GM19468 (cell line): Measurements from ENCODE around the gene TP53BP2.
A peak's percentile ranks its signal among the peaks of the same experiment; 100 is the strongest.
"Not testable (repeated sequence)": the region's sequence is repeated elsewhere in the genome, so short reads cannot be mapped to it uniquely, and the experiment has no call there.

ENCODE experiments used
- ATAC-seq: cut with Tn5 transposase; IDR thresholded peaks from one replicate; pipeline ENCODE4 v1.9.1; 2021; ENCODE audit warnings: mild to moderate bottlenecking, moderate library complexity, moderate number of reproducible peaks; ENCODE audit not compliant: unreplicated experiment; ENCODE audit errors: extremely low read depth

TP53BP2 gene

DNA sequence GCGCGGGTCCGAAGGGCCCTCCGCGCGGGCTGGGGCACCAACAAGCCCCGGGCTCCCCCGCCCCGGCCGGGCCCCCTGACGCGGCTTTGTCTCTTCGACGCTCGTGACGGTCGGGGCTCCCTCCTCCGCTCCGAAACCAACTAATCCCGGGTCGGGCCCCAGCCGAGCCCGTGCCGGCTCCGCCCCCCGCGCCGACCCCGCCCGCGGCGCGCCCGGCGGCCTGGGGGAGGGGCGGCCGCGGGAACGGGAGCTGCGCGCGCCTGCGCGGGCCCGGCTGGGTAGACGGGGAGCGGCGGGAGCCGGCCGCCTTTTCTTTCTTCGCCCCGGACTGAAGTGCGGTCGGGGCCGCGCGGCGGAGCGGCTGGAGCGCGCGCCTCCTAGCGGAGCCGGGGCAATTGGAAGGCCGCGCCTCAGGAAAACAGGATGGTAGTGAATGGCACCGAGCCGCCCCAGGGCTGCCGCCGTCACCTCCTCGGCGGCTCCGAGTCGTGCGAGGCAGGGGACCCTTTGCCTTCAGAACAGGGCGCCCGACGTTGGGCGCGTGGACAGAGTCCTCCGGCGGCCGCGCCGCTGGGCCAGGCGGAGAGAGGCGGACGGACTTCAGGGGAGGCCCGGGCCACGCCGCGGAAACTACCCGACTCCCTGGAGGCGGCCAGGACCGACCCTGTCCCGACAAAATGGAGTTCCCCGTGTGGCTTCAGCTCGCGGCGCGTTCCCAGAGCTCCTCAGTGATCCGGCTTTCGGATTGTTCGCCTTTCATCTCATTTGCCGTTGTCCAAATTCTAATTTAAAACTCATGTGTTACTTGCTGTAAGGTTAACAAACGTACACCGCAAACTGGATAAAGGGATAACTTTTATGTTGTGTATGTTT lies at the start of gene TP53BP2:
Gene TP53BP2, minus strand, starts transcription at position 138 of the 873 bp plus-strand sequence. CDS start 267 bp downstream, outside the sequence.
- peak; percentile 60 for ATAC-seq

GRCh38 chr1:223890494-223890893 lies 44.7 kb upstream of the TP53BP2 start:
- ATAC-seq = not testable (repeated sequence)

DNA sequence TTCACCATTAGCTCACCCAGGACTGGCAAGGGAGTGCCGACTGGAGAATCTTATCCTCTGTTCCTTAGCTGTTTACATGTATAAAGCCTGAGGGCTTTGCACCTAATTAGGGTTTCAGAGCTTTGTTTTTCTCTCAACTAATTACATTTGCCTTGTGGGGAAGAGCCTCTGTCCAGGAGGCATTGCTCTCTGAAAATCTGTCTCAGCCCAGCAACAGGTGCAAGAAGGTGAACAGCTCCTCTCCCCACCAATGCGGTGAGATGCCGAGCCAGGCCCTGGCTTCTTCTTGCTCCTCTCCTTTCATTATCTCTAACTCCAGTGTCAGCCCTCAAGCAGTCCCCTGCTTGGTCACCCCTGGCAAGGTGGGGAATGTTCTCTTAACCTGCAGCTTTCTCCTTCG lies 43.6 kb upstream of the TP53BP2 start:
- ATAC-seq = not testable (repeated sequence)

GRCh38 chr1:223887747-223888418 lies 42.1 kb upstream of the TP53BP2 start:
- no peak for ATAC-seq

DNA sequence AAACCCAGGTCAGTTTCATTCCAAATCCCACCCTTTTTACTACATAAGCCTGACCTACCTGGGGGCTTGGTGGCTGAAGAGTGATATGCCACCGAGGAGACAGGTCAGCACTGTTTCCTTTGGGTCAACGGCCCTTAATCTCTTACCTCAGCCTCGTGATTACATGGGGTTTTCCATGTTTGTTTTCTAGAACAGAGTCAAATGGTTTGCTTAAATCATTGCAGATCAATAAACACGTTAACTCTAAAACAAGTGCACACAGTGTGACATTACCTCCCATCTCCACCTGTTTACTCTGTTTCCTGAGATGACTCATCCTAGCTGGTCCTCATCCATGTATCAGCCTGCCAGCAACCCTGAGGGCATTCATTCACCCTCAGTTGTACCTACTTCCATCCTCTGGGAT lies 40.8 kb upstream of the TP53BP2 start:
- no peak for ATAC-seq

DNA sequence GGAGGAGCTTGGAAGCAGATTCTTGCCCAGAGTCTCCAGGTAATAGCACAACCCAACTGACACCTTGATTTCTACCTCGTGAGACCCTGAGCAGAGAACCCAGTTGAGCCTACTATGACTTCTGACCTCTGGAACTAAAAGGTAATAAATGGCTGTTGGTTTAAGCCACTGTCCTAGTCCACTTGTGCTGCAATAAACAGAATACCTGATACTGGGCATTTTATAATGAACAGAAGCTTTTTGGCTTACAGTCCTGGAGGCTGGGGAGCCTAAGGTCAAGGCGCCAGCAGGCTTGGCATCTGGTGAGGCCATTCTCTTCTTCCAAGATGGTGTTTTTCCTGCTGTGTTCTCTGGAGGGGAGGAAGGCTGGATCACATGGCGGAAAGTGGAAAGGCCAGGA lies 39.9 kb upstream of the TP53BP2 start:
- no peak for ATAC-seq

DNA sequence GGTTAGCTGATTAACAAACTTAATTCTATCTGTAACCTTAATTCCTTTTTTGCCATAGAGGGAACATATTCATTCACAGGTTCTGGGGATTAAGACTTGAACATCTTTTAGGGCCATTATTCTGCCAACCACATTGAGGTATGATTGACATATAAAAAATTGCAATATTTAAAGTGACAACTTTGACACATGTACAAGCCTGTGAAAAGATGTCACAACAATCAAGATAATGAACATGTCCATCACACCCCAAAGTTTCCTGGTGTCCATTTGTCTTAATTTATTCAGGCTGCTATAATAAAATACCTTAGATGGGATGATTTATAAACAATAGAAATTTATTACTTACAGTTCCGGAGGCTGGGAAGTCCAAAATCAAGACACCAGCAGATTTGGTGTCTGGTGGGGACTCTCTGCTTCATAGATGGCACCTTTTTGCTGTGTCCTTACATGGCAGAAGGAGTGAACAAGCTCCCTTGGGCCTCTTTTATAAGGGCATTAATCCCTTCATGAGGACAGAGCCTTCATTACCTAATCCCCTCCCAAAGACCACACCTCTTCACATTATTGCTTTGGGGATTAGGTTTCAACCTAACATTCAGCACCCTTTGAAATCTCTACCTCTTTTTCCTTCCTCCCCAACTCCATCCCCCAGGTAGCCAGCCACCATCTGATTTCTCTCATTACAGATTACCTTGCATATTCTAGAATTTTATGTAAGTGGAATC lies 33.0 kb upstream of the TP53BP2 start:
- ATAC-seq = no peak

DNA sequence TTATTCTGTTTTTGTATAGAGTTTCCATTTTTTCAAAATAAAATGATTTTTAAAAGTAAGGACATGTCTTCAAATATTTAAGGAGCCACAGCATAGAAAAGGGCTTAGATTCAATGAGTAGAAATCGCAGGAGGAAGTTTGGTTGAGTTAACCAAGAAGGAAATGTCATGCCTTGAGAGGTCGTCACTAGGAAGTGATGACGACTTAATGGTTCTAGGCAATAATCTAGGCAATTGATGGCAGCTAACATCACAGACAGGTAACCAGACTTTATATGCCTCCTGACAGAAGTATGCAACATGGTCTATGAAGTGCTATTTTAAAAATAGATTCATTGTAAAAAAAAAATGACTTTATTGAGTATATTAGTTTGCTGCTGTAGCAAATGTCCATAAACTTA lies 32.1 kb upstream of the TP53BP2 start:
- no peak for ATAC-seq

DNA sequence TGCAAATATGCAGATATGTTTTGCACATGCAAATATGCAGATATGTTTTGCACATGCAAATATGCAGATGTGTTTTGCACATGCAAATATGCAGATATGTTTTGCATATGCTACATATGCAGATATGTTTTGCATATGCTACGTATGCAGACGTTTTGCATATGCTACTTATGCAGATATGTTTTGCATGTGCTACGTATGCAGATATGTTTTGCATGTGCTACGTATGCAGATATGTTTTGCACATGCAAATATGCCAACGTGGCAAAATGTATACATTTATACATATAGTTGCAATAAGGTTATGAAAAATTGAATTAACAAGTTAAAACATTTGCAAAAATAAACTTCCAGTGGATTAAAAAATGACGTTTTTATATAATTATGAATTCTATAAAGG lies 30.8 kb upstream of the TP53BP2 start:
- no peak for ATAC-seq

DNA sequence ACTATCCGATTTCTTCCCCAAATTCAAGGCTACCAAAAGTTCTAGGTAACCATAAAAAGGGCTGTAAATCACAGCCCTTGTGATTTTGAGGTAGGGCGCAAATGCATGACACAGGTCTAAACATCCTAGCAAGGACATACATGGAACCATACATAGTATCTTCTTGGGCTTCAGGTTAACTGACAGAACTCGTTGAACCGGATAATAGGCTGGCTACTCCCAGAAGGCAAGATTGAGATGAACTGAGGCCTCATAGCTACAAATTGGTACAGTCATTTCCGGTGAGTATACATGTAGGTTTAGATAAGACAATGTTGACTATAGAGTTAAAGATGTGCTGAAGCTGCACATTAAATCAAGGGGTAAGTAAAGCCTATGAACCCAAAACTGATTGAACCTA lies 27.3 kb upstream of the TP53BP2 start:
- no peak for ATAC-seq

- no peak for ATAC-seq
These were observed 26.7 kb upstream of the TP53BP2 start for GRCh38 chr1:223872308-223872901.

DNA sequence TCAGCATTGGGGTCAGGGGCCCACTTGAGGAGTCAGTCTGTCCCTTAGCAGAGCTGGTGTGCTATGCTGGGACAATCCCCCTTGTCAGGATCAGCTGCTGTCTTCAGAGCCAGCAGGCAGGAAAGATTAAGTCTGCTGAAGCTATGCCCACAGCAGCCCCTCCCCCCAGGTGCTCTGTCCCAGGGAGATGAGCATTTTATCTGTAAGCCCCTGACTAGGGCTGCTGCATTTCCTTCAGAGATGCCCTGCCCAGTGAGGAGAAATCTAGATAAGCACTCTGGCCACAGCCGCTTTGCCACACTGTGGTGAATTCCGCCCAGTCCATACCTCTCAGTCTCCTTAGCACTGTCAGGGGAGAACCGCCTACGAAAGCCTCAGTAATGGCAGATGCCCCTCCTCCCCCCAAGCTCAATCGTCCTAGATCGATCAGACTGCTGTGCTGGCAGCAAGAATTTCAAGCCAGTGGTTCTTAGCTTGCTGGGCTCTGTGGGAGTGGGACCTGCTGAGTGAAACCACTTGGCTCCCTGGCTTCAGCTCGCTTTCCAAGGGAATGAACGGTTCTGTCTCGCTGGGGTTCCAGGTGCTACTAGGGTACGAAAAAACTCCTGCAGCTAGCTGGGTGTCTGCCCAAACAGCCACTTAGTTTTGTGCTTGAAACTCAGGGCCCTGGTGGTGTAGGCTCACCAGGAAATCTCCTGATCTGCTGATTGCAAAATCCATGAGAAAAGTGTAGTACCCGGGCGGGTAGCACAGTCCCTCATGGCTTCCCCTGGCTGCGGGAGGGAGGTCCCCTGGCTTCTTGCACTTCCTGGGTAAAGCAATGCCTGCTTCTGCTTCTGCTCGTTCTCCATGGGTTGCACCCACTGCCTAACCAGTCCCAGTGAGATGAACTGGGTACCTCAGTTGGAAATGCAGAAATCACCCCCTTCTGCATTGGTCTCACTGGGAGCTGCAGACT lies 25.1 kb upstream of the TP53BP2 start:
- ATAC-seq = no peak

DNA sequence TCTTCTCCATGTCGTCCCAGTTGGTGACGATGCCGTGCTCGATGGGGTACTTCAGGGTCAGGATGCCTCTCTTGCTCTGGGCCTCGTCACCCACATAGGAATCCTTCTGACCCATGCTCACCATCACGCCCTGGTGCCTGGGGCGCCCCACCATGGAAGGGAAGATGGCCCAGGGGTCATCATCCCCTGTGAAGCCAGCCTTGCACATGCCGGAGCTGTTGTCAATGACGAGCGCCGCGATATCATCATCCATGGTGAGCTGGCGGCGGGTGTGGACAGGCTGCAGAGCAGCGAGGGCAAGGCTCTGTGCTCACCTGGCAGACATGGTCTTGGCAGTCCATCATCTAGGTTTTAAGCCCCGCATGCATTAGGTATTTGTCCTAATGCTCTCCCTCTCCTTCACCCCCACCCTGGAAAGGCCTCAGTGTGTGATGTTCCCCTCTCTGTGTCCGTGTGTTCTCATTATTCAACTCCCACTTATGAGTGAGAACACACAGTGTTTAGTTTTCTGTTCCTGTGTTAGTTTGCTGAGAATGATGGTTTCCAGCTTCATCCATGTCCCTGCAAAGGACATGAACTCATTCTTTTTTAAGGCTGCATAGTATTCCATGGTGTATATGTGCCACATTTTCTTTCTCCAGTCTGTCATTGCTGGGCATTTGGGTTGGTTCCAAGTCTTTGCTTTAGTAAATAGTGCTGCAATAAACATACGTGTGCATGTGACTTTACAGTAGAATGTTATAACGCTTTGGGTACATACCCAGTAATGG lies 19.0 kb upstream of the TP53BP2 start:
- ATAC-seq = not testable (repeated sequence)

DNA sequence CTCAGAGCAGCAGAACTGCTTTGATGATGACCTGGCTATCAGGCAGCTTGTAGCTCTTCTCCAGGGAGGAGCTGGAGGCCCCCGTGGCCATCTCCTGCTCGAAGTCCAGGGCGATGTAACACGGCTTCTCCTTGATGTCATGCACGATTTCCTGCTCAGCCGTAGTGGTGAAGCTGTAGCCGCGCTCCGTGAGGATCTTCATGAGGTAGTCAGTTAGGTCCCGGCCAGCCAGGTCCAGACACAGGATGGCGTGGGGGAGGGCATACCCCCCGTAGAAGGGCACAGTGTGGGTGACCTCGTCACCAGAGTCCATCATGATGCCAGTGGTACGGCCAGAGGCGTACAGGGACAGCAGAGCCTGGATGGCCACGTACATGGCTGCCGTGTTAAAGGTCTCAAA lies 18.3 kb upstream of the TP53BP2 start:
- ATAC-seq = no peak

DNA sequence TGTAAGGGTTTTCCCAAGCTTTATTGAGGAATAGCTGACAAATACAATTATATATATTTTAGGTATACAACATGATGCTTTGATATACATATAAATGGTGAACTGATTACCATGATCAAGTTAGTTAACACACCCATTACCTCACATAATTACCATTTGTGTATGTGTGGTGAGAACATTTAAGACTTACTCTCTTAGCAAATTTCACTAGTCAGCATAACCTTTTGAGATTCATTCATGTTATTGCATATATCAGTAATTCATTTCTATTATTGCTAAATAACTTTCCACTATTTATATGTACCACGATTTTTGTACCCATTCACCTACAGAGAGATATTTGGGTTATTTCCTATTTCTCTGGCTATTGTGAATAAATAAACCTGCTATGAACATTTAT lies 16.2 kb upstream of the TP53BP2 start:
- no peak for ATAC-seq

DNA sequence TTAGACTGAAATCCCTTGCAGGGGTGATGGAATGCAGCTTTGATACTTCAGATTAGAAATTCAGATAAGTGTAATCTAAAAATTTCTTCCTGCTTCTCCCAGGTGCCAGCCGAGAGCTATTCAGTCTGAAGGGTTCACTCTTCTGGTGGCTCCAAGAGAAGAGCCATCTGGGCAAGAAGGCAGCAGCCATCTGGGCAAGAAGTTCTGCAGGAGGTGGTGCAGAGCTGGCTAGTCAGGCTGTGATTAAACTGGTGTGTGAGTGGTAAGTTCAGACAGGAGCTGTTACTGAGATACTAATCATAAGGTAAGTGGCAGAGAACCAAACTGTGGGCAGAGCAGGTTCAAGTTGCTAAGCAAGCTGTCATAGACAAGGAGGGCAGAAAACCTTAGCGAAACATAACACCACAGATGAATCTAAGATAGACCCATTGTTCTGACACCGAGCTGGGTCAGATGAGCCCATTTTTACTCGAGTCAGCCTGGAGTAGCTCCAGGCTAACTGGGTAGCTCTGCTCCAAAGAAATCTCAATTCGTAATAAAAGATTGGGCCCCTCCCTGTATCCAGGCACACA lies 14.4 kb upstream of the TP53BP2 start:
- no peak for ATAC-seq

- ATAC-seq = no peak
These were observed 13.3 kb upstream of the TP53BP2 start for GRCh38 chr1:223859058-223859457.

DNA sequence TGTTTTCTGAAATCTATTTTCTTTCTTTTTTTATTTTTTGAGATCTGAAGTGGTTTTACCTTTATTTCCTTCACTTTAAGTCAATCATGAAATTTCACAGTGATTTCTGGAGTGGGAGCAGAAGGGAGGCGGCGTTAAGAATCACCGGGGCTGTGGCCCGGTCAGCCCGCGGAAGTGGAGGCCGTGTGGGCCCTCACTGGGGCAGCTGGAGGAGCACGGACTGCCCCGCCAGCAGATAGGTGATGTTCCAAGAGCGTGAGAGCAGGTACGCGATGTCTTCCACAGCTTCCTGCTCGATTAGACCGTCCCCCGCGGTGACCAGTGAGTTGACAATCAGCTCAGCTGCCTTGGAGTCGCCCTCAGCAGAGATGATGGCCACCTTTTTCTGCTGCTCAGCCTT lies 10.6 kb upstream of the TP53BP2 start:
- ATAC-seq = no peak
